GM23338 (cell line): ENCODE results near the gene MAPRE2. TPM values are rescaled to one million over a fixed set of nuclear protein-coding genes. Genes with fewer than 3 reads are reported as not detected.

Source experiments
- ATAC-seq: fragments of 200-7000 bp; cut with Tn5 transposase; 3 replicates; pipeline ENCODE4 v1.9.1; 2020
- DNase-seq: peaks from one replicate; pipeline ENCODE4 v3.0.0-alpha.2; 2015; ENCODE audit warnings: low spot score
- H2AFZ ChIP-seq: fragments of 200-600 bp; sonication (generic); 2 replicates; pipeline ENCODE4 v1.8.0; 2016; ENCODE audit warnings: antibody characterized with exemption, mild to moderate bottlenecking, moderate library complexity
- H3F3A ChIP-seq: fragments of 200-600 bp; sonication (generic); replicated peaks from 2 replicates; pipeline ENCODE4 v1.8.0; 2017; ENCODE audit warnings: antibody characterized with exemption, mixed run types, low read depth
- H3K27ac ChIP-seq: fragments of 200-600 bp; sonication (generic); 2 replicates; pipeline ENCODE4 v1.6.1; 2016; ENCODE audit warnings: low read depth
- H3K27me3 ChIP-seq: fragments of 200-600 bp; sonication (generic); 2 replicates; pipeline ENCODE4 v1.8.0; 2016; ENCODE audit warnings: mild to moderate bottlenecking, mixed run types, moderate library complexity; ENCODE audit not compliant: insufficient read depth
- H3K36me3 ChIP-seq: fragments of 200-600 bp; sonication (generic); 2 replicates; pipeline ENCODE4 v1.8.0; 2016; ENCODE audit warnings: mild to moderate bottlenecking; ENCODE audit not compliant: insufficient read depth
- H3K4me1 ChIP-seq: fragments of 200-600 bp; sonication (generic); 2 replicates; pipeline ENCODE4 v1.8.0; 2016; ENCODE audit warnings: mild to moderate bottlenecking, moderate library complexity; ENCODE audit not compliant: insufficient read depth
- H3K4me2 ChIP-seq: fragments of 200-600 bp; sonication (generic); 2 replicates; pipeline ENCODE4 v1.7.1; 2017; ENCODE audit warnings: mixed run types
- H3K4me3 ChIP-seq: fragments of 200-600 bp; sonication (generic); 2 replicates; pipeline ENCODE4 v1.6.1; 2016; ENCODE audit warnings: mixed run types
- H3K79me2 ChIP-seq: fragments of 200-600 bp; sonication (generic); replicated peaks from 2 replicates; pipeline ENCODE4 v1.8.0; 2017; ENCODE audit warnings: mild to moderate bottlenecking; ENCODE audit not compliant: insufficient read depth
- H3K9me2 ChIP-seq: fragments of 200-600 bp; sonication (generic); 2 replicates; pipeline ENCODE4 v1.8.0; 2017; ENCODE audit not compliant: insufficient read depth
- H4K20me1 ChIP-seq: fragments of 200-600 bp; sonication (generic); replicated peaks from 2 replicates; pipeline ENCODE4 v1.8.0; 2017; ENCODE audit warnings: mild to moderate bottlenecking; ENCODE audit not compliant: insufficient read depth
- H3K27ac Mint-ChIP-seq: 2 replicates; pipeline ENCODE4 v1.8.0; 2020; ENCODE audit warnings: inconsistent platforms, mild to moderate bottlenecking, moderate library complexity, mixed read lengths
- H3K27me3 Mint-ChIP-seq: 3 replicates; pipeline ENCODE4 v1.8.0; 2022; ENCODE audit warnings: low read depth, mild to moderate bottlenecking, moderate library complexity, mixed read lengths, inconsistent platforms; ENCODE audit not compliant: insufficient read depth, poor library complexity
- H3K36me3 Mint-ChIP-seq: 3 replicates; pipeline ENCODE4 v1.8.0; 2021; ENCODE audit warnings: low read depth, mild to moderate bottlenecking, inconsistent platforms, moderate library complexity, mixed read lengths
- H3K4me1 Mint-ChIP-seq: 3 replicates; pipeline ENCODE4 v1.8.0; 2020; ENCODE audit warnings: mild to moderate bottlenecking, inconsistent platforms, mixed read lengths
- H3K4me3 Mint-ChIP-seq: 3 replicates; pipeline ENCODE4 v1.8.0; 2021; ENCODE audit warnings: moderate library complexity, mild to moderate bottlenecking, inconsistent platforms, mixed read lengths
- H3K9me3 Mint-ChIP-seq: 3 replicates; pipeline ENCODE4 v1.8.0; 2020; ENCODE audit warnings: moderate library complexity, mild to moderate bottlenecking, inconsistent platforms, mixed read lengths
- CTCF ChIP-seq, 2 experiments: fragments of 200-600 bp in 1 of 2; sonication (generic) in 1 of 2; conservative IDR thresholded peaks; 2 replicates each; pipeline versions ENCODE4 v1.5.1 to v1.6.1; 2016 to 2017; ENCODE audit warnings: antibody characterized with exemption in 2 of 2, low read depth in 2 of 2, mild to moderate bottlenecking in 2 of 2, moderate library complexity in 1 of 2
- ETS1 ChIP-seq: IDR thresholded peaks from 2 replicates; pipeline ENCODE4 v1.6.1; 2016; ENCODE audit warnings: antibody characterized with exemption
- EZH2 ChIP-seq: fragments of 200-600 bp; sonication (generic); IDR thresholded peaks from one replicate; pipeline ENCODE4 v1.8.0; 2017; ENCODE audit warnings: antibody characterized with exemption, mild to moderate bottlenecking, low read depth; ENCODE audit not compliant: unreplicated experiment
- JUNB ChIP-seq: IDR thresholded peaks from one replicate; pipeline ENCODE4 v1.6.1; 2016; ENCODE audit warnings: antibody characterized with exemption; ENCODE audit not compliant: unreplicated experiment
- NANOG ChIP-seq: IDR thresholded peaks from 2 replicates; pipeline ENCODE4 v1.6.1; 2016; ENCODE audit warnings: antibody characterized with exemption, borderline replicate concordance
- POLR2AphosphoS5 ChIP-seq: IDR thresholded peaks from 2 replicates; pipeline ENCODE4 v1.6.1; 2016; ENCODE audit warnings: antibody characterized with exemption, low read depth
- STAT1 ChIP-seq: IDR thresholded peaks from one replicate; pipeline ENCODE4 v1.6.1; 2016; ENCODE audit warnings: antibody characterized with exemption; ENCODE audit not compliant: unreplicated experiment
- ZNF114 ChIP-seq: fragments of 250-450 bp; sonication (Bioruptor Pico); IDR thresholded peaks from 2 replicates; pipeline ENCODE4 v1.5.0; 2020; ENCODE audit warnings: mild to moderate bottlenecking, moderate library complexity
- ZNF462 ChIP-seq: fragments of 250-450 bp; sonication (Bioruptor Pico); IDR thresholded peaks from 2 replicates; pipeline ENCODE4 v1.5.0; 2020; ENCODE audit warnings: mild to moderate bottlenecking, moderate library complexity
- polyA plus RNA-seq: library from polyadenylated mRNA; unstranded; fragments of >200 nt; fragmentation: Nextera tagmentation; extraction: Ambion mirVana; gene quantifications from 2 replicates; pipeline ENCODE4 v1.2.1, GENCODE V29; 2016
- total RNA-seq: library from RNA; depleted of rRNA; stranded (reverse); fragments of >200 nt; shearing (Covaris generic); gene quantifications from 2 replicates; pipeline ENCODE4 v1.2.3, GENCODE V29; 2014

MAPRE2 gene
- total and polyA plus RNA-seq, 2 experiments from 2014 or later, result 17.8 to 40.4 TPM

GRCh38 chr18:35063875-35064690 lies 22.9 kb downstream of the MAPRE2 start:
- H3K27me3 Mint-ChIP-seq, result no peaks in the 10 kb centered on the region
- peaks cover 29% of the 10 kb centered on the region for H3K4me1 Mint-ChIP-seq
- Histone ChIP-seq H3K79me2 (peaks cover 51% of the 10 kb centered on the region), H3K4me3 (no peak overlapping the region), H3K36me3 (no peaks in the 10 kb centered on the region), H3K27ac (no peak overlapping the region), H3K9me2 (no peaks in the 10 kb centered on the region), H3K4me2 (no peak overlapping the region), H3K4me1 (peaks cover 32% of the 10 kb centered on the region), H3K27me3 (no peaks in the 10 kb centered on the region), H4K20me1 (no peaks in the 10 kb centered on the region; the same call in 1 of the 2 replicates), H2AFZ (no peak overlapping the region), H3F3A (no peaks in the 10 kb centered on the region)
- H3K36me3 Mint-ChIP-seq, result no peaks in the 10 kb centered on the region
- no peak for ATAC-seq
- no peak for DNase-seq
- no peak overlapping the region for H3K27ac Mint-ChIP-seq
- TF ChIP-seq NANOG (no peak), ETS1 (no peak), ZNF462 (CRISPR knock-in tag) (no peak)
- H3K4me3 Mint-ChIP-seq, result no peak overlapping the region
- H3K9me3 Mint-ChIP-seq, result no peaks in the 10 kb centered on the region

GRCh38 chr18:35067454-35067853 lies 26.2 kb downstream of the MAPRE2 start:
- no peaks in the 10 kb centered on the region; the same call in 1 of the 2 replicates for H3K36me3 ChIP-seq
- no peak overlapping the region for H2AFZ ChIP-seq
- H3K4me1 ChIP-seq, result no peaks in the 10 kb centered on the region; the same call in 1 of the 2 replicates
- H3K27me3 Mint-ChIP-seq, result no peaks in the 10 kb centered on the region
- H3K4me1 Mint-ChIP-seq, result no peaks in the 10 kb centered on the region
- H3K27ac ChIP-seq, result no peak overlapping the region
- no peaks in the 10 kb centered on the region for H3K36me3 Mint-ChIP-seq
- DNase-seq, result no peak
- no peak overlapping the region for H3K4me3 Mint-ChIP-seq
- H3K27me3 ChIP-seq, result no peaks in the 10 kb centered on the region
- H3K27ac Mint-ChIP-seq, result no peak overlapping the region
- no peaks in the 10 kb centered on the region for H3F3A ChIP-seq
- H3K9me3 Mint-ChIP-seq, result no peaks in the 10 kb centered on the region
- ATAC-seq, result no peak
- H3K79me2 ChIP-seq, result peaks cover 26% of the 10 kb centered on the region
- no peaks in the 10 kb centered on the region for H3K9me2 ChIP-seq
- H3K4me3 ChIP-seq, result no peak overlapping the region
- no peaks in the 10 kb centered on the region; the same call in 1 of the 2 replicates for H4K20me1 ChIP-seq
- H3K4me2 ChIP-seq, result no peak overlapping the region
- TF ChIP-seq EZH2 (no peak), STAT1 (no peak), NANOG (no peak), POLR2AphosphoS5 (no peak), ETS1 (no peak), JUNB (no peak), CTCF (conservative IDR thresholded peaks at IDR 0.05; ENCODE audit: low read depth in 2 of 2) (no peak), ZNF114 (CRISPR knock-in tag) (no peak)
